Measurements from ENCODE around the gene ADAM15.

DNA sequence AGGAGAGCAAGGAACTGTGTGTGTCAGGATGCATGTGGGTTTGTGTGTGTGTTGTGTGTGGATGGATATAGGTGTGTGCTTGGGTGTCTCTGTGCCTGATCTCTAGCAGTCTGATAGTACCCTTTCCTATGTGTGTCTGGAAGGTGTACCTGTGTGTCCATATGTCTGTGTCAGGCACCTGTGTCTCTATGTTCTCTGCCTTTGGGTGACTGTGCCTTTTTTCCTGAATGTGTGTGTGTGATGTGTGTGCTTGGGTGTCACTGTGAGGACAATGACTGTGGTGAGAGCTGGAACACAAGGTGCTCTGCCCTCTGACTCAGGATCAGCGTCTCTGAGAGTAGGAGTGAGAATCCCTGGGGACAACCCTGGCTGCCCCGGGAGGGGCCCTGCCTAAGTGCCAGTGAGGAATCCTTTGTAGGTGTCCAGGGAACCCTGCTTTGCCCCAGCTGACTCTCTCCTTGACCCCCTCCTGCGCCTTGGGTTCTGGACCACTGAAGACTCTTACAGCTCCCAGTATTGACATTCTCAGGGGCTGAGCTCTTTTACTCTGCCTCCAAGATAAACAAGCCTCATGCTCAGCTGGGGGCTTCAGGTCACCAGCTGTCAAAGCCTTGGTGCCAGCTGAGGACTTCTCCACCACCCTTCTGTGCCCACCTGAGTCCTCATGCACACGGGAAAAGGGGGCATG is 26.8 kb downstream of the ADAM15 start:
- TF ChIP-seq CTCF (IDR thresholded peaks at IDR 0.05; ENCODE audit: low read depth, low read length, poor library complexity, severe bottlenecking) = no peak
- no peak for TF ChIP-seq EZH2phosphoT487 (IDR thresholded peaks at IDR 0.05; ENCODE audit: borderline replicate concordance, low read length)

All from DOHH2 (cell line).